ENCODE results near the gene RBPJL.

The RBPJL gene

GRCh38 chr20:45362804-45363610, 56.4 kb downstream of the RBPJL start, which contains the start of gene SYS1:
TSS of gene SYS1 (plus strand) at chr20:45363156. CDS start at chr20:45363532, 376 bp downstream.
- H3K27me3 ChIP-seq (ENCODE audit: insufficient read depth, poor library complexity, severe bottlenecking), result no peaks in the 10 kb centered on the region
- DNase-seq (ENCODE audit: low spot score) (peak; percentile 100), ATAC-seq (ENCODE audit: low read depth) (peak; percentile 75)
- no peaks in the 10 kb centered on the region for H3K9me3 ChIP-seq (ENCODE audit: severe bottlenecking)
- H3K4me3 ChIP-seq (ENCODE audit: severe bottlenecking), result peak within 1 kb of the TSS; percentile 62
- H3K36me3 ChIP-seq (ENCODE audit: low read depth), result peaks cover 27% of the 10 kb centered on the region
- TF ChIP-seq CTCF (IDR thresholded peaks at IDR 0.05; ENCODE audit: poor library complexity, severe bottlenecking), result peak; percentile 100
- H3K27ac ChIP-seq (ENCODE audit: poor library complexity, severe bottlenecking), result peak within 1 kb of the TSS; percentile 91
- peaks cover 39% of the 10 kb centered on the region for H3K4me1 ChIP-seq (ENCODE audit: insufficient read depth, poor library complexity, severe bottlenecking)

GRCh38 chr20:45363611-45364492, 57.2 kb downstream of the RBPJL start:
- no peaks in the 10 kb centered on the region for H3K27me3 ChIP-seq (ENCODE audit: insufficient read depth, poor library complexity, severe bottlenecking)

GRCh38 chr20:45365444-45365970, 58.9 kb downstream of the RBPJL start:
- ATAC-seq (ENCODE audit: low read depth), result no peak
- H3K27ac ChIP-seq (ENCODE audit: poor library complexity, severe bottlenecking), result no peak overlapping the region
- H3K4me3 ChIP-seq (ENCODE audit: severe bottlenecking), result no peak overlapping the region
- peak; percentile 47 for DNase-seq (ENCODE audit: low spot score)
- H3K4me1 ChIP-seq (ENCODE audit: insufficient read depth, poor library complexity, severe bottlenecking), result peaks cover 14% of the 10 kb centered on the region
- H3K27me3 ChIP-seq (ENCODE audit: insufficient read depth, poor library complexity, severe bottlenecking), result no peaks in the 10 kb centered on the region
- TF ChIP-seq CTCF (IDR thresholded peaks at IDR 0.05; ENCODE audit: poor library complexity, severe bottlenecking), result no peak
- H3K36me3 ChIP-seq (ENCODE audit: low read depth), result peaks cover 37% of the 10 kb centered on the region
- no peaks in the 10 kb centered on the region for H3K9me3 ChIP-seq (ENCODE audit: severe bottlenecking)

More at GRCh38 chr20:45363611-45364492, 57.2 kb downstream of the RBPJL start:
- Histone ChIP-seq H3K4me1 (ENCODE audit: insufficient read depth, poor library complexity, severe bottlenecking) (peaks cover 30% of the 10 kb centered on the region), H3K36me3 (ENCODE audit: low read depth) (peaks cover 33% of the 10 kb centered on the region), H3K9me3 (ENCODE audit: severe bottlenecking) (no peaks in the 10 kb centered on the region), H3K27ac (ENCODE audit: poor library complexity, severe bottlenecking) (peak overlapping the region; percentile 91), H3K4me3 (ENCODE audit: severe bottlenecking) (peak overlapping the region; percentile 62)
- no peak for TF ChIP-seq CTCF (IDR thresholded peaks at IDR 0.05; ENCODE audit: poor library complexity, severe bottlenecking)
- DNase-seq (ENCODE audit: low spot score) (peak; percentile 36), ATAC-seq (ENCODE audit: low read depth) (no peak)

- DNase-seq (ENCODE audit: low spot score) (no peak), ATAC-seq (ENCODE audit: low read depth) (no peak)
- H3K36me3 ChIP-seq (ENCODE audit: low read depth), result peaks cover 37% of the 10 kb centered on the region
- H3K27ac ChIP-seq (ENCODE audit: poor library complexity, severe bottlenecking), result no peak overlapping the region
- H3K27me3 ChIP-seq (ENCODE audit: insufficient read depth, poor library complexity, severe bottlenecking), result no peaks in the 10 kb centered on the region
- H3K4me1 ChIP-seq (ENCODE audit: insufficient read depth, poor library complexity, severe bottlenecking), result peaks cover 9% of the 10 kb centered on the region
- H3K4me3 ChIP-seq (ENCODE audit: severe bottlenecking), result no peak overlapping the region
- no peaks in the 10 kb centered on the region for H3K9me3 ChIP-seq (ENCODE audit: severe bottlenecking)
- TF ChIP-seq CTCF (IDR thresholded peaks at IDR 0.05; ENCODE audit: poor library complexity, severe bottlenecking), result no peak
These were observed 59.6 kb downstream of the RBPJL start for GRCh38 chr20:45366192-45366591.
